Measurements from ENCODE around the gene MPI.

The MPI gene

DNA sequence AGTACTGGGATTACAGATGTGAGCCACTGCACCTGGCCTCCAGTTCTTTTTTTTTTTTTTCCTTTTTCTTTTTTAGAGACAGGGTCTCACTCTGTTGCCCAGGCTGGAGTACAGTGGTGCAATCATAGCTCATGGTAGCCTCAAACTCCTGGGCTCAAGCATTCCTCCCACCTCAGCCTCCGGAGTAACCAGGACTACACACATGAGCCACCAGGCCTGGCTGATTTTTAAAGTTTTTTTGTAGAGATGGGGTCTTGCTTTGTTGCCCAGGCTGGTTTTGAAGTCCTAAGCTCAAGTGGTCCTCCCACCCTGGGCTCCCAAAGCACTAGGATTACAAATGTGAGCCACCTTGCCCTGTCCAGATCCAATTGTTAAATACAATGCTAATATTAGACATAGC lies 33.3 kb upstream of the MPI start:
- no peaks in the 10 kb centered on the region for H3K36me3 ChIP-seq (ENCODE audit: control insufficient read depth, insufficient read depth, low read length)
- H3K9ac ChIP-seq: no peak overlapping the region
- peaks cover 21% of the 10 kb centered on the region for H3K4me1 ChIP-seq
- peak overlapping the region; percentile 84 for H3K27ac ChIP-seq
- H3K79me2 ChIP-seq: peaks cover 3% of the 10 kb centered on the region
- peak overlapping the region; percentile 3 for H3K4me3 ChIP-seq (ENCODE audit: low read depth, low read length)
- H3K27me3 ChIP-seq (ENCODE audit: control insufficient read depth, insufficient read depth, low read length): no peaks in the 10 kb centered on the region
- no peak overlapping the region for H2AFZ ChIP-seq
- H3K9me3 ChIP-seq (ENCODE audit: control insufficient read depth, low read length): no peaks in the 10 kb centered on the region
- TF ChIP-seq CTCF (IDR thresholded peaks at IDR 0.05): no peak
- H3K4me2 ChIP-seq (ENCODE audit: low read length): peak overlapping the region; percentile 26

GRCh38 chr15:74857082-74857655 lies 32.7 kb upstream of the MPI start:
- no peak overlapping the region for H2AFZ ChIP-seq
- H3K36me3 ChIP-seq (ENCODE audit: control insufficient read depth, insufficient read depth, low read length): no peaks in the 10 kb centered on the region
- no peak overlapping the region for H3K9ac ChIP-seq
- peaks cover 21% of the 10 kb centered on the region for H3K4me1 ChIP-seq
- TF ChIP-seq CTCF (IDR thresholded peaks at IDR 0.05): no peak
- H3K79me2 ChIP-seq: peaks cover 3% of the 10 kb centered on the region
- peak overlapping the region; percentile 84 for H3K27ac ChIP-seq
- no peaks in the 10 kb centered on the region for H3K27me3 ChIP-seq (ENCODE audit: control insufficient read depth, insufficient read depth, low read length)
- peak overlapping the region; percentile 26 for H3K4me2 ChIP-seq (ENCODE audit: low read length)
- H3K9me3 ChIP-seq (ENCODE audit: control insufficient read depth, low read length): no peaks in the 10 kb centered on the region
- H3K4me3 ChIP-seq (ENCODE audit: low read depth, low read length): peak overlapping the region; percentile 3

- no peak overlapping the region for H3K9ac ChIP-seq
Measured at GRCh38 chr15:74857671-74858368, 32.0 kb upstream of the MPI start.

DNA sequence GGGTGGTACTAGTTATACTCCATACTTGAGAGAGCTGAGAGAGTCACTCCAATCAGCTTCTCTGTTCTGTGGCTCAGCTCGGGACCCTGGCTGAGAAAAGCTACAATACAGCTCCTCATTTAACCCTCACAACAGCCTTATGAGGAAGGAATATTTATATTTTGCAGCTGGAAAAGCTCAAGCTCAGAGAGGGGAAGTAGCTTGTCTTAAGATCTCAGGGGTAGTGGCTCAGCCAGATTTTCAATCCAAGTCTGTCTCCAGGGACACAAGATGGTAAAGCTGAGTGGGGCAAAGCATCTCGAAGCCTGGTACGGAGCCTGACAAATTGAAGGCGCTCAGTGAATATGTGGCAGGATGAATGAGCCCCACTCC lies 31.5 kb upstream of the MPI start:
- Histone ChIP-seq H3K79me2 (peaks cover 3% of the 10 kb centered on the region), H3K27me3 (ENCODE audit: control insufficient read depth, insufficient read depth, low read length) (no peaks in the 10 kb centered on the region), H3K4me3 (ENCODE audit: low read depth, low read length) (no peak overlapping the region), H3K9ac (no peak overlapping the region), H3K9me3 (ENCODE audit: control insufficient read depth, low read length) (no peaks in the 10 kb centered on the region), H2AFZ (no peak overlapping the region), H3K4me1 (peaks cover 21% of the 10 kb centered on the region), H3K27ac (peak overlapping the region; percentile 84), H3K36me3 (ENCODE audit: control insufficient read depth, insufficient read depth, low read length) (no peaks in the 10 kb centered on the region), H3K4me2 (ENCODE audit: low read length) (peak overlapping the region; percentile 23)
- no peak for TF ChIP-seq CTCF (IDR thresholded peaks at IDR 0.05)

More at GRCh38 chr15:74857671-74858368, 32.0 kb upstream of the MPI start:
- Histone ChIP-seq H3K79me2 (peaks cover 3% of the 10 kb centered on the region), H3K4me3 (ENCODE audit: low read depth, low read length) (no peak overlapping the region), H3K27ac (peak overlapping the region; percentile 84), H3K4me2 (ENCODE audit: low read length) (peak overlapping the region; percentile 23), H2AFZ (no peak overlapping the region), H3K36me3 (ENCODE audit: control insufficient read depth, insufficient read depth, low read length) (no peaks in the 10 kb centered on the region), H3K4me1 (peaks cover 21% of the 10 kb centered on the region), H3K9me3 (ENCODE audit: control insufficient read depth, low read length) (no peaks in the 10 kb centered on the region), H3K27me3 (ENCODE audit: control insufficient read depth, insufficient read depth, low read length) (no peaks in the 10 kb centered on the region)
- TF ChIP-seq CTCF (IDR thresholded peaks at IDR 0.05): no peak
